ENCODE results near the gene OPN1MW2.
"Not testable (repeated sequence)": the region's sequence is repeated elsewhere in the genome, so short reads cannot be mapped to it uniquely, and the experiment has no call there.

- TF ChIP-seq CTCF (conservative IDR thresholded peaks at IDR 0.05; ENCODE audit: low read length); EZH2phosphoT487 (IDR thresholded peaks at IDR 0.05; ENCODE audit: borderline replicate concordance): not testable (repeated sequence)
Observed at GRCh38 chrX:154226706-154227105, 7.2 kb downstream of the OPN1MW2 start.

All from Loucy (cell line).